ENCODE measurements around the gene DPRX. TPM values are rescaled to one million over a fixed set of nuclear protein-coding genes. Genes with fewer than 3 reads are reported as not detected.

The DPRX gene
- total and polyA plus RNA-seq, 2 donors from 2014 or later, result not detected

GRCh38 chr19:53659292-53659691 is 27.5 kb downstream of the DPRX start:
- Histone ChIP-seq H3K27me3 (ENCODE audit: control insufficient read depth, insufficient read depth, low read length) (no peaks in the 10 kb centered on the region), H3K9me3 (ENCODE audit: control insufficient read depth in 2 of 3, insufficient read depth in 1 of 3, low read length in 3 of 3) (peaks cover 0 to 2% (median 0%) of the 10 kb centered on the region in 3 donors), H3K4me1 (ENCODE audit: control insufficient read depth in 2 of 3, insufficient read depth in 2 of 3, low read depth in 1 of 3, low read length in 3 of 3) (no peaks in the 10 kb centered on the region), H3K27ac (ENCODE audit: low read depth in 2 of 2, low read length in 2 of 2) (no peak overlapping the region), H3K4me3 (ENCODE audit: low read length in 3 of 3) (no peak overlapping the region), H3K9ac (ENCODE audit: low read length in 3 of 3) (no peak overlapping the region), H3K36me3 (ENCODE audit: control insufficient read depth in 2 of 3, insufficient read depth in 3 of 3, low read length in 3 of 3) (no peaks in the 10 kb centered on the region)
- FAIRE-seq (no peak), DNase-seq (peak in 4 of 5 donors; percentile 29 to 62 (median 49))
- no peak for TF ChIP-seq CTCF (IDR thresholded peaks at IDR 0.05; ENCODE audit: borderline replicate concordance, extremely low read depth, insufficient read depth)
- intact Hi-C loops (cut with DNase I), result no loop called here

DNA sequence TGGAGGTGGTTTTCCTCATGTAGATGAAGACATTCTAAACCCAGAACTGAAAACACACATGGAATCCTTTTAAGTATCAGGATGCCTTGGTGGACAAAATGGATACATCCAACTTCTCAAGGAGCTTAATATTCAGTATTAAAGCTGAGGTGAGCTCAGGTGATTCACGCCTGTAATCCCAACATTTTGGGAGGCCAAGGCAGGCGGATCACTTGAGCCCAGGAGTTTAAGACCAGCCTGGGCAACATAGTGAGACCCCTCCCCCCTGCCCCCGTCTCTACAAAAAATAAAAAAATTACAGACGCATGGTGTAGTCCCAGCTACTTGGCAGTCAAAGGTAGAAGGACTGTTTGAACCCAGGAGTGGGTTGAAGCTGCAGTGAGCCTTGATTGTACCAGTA is 28.8 kb downstream of the DPRX start:
- H3K36me3 ChIP-seq (ENCODE audit: control insufficient read depth in 2 of 3, insufficient read depth in 3 of 3, low read length in 3 of 3), result no peaks in the 10 kb centered on the region
- intact Hi-C loops (cut with DNase I), result no loop called here
- no peaks in the 10 kb centered on the region for H3K27me3 ChIP-seq (ENCODE audit: control insufficient read depth, insufficient read depth, low read length)
- H3K9me3 ChIP-seq (ENCODE audit: control insufficient read depth in 2 of 3, insufficient read depth in 1 of 3, low read length in 3 of 3), result peaks cover 0 to 2% (median 0%) of the 10 kb centered on the region in 3 donors
- no peaks in the 10 kb centered on the region for H3K4me1 ChIP-seq (ENCODE audit: control insufficient read depth in 2 of 3, insufficient read depth in 2 of 3, low read depth in 1 of 3, low read length in 3 of 3)
- H3K27ac ChIP-seq (ENCODE audit: low read depth in 2 of 2, low read length in 2 of 2), result no peak overlapping the region
- FAIRE-seq (no peak), DNase-seq (no peak)
- no peak overlapping the region for H3K4me3 ChIP-seq (ENCODE audit: low read length in 3 of 3)
- TF ChIP-seq CTCF (IDR thresholded peaks at IDR 0.05; ENCODE audit: borderline replicate concordance, extremely low read depth, insufficient read depth), result no peak
- no peak overlapping the region for H3K9ac ChIP-seq (ENCODE audit: low read length in 3 of 3)

- intact Hi-C loops (cut with DNase I), result no loop called here
- Histone ChIP-seq H3K4me1 (ENCODE audit: control insufficient read depth in 2 of 3, insufficient read depth in 2 of 3, low read depth in 1 of 3, low read length in 3 of 3) (no peaks in the 10 kb centered on the region), H3K27ac (ENCODE audit: low read depth in 2 of 2, low read length in 2 of 2) (no peak overlapping the region), H3K36me3 (ENCODE audit: control insufficient read depth in 2 of 3, insufficient read depth in 3 of 3, low read length in 3 of 3) (no peaks in the 10 kb centered on the region), H3K4me3 (ENCODE audit: low read length in 3 of 3) (no peak overlapping the region), H3K27me3 (ENCODE audit: control insufficient read depth, insufficient read depth, low read length) (no peaks in the 10 kb centered on the region), H3K9ac (ENCODE audit: low read length in 3 of 3) (no peak overlapping the region), H3K9me3 (ENCODE audit: control insufficient read depth in 2 of 3, insufficient read depth in 1 of 3, low read length in 3 of 3) (peaks cover 0 to 2% (median 0%) of the 10 kb centered on the region in 3 donors)
- no peak for TF ChIP-seq CTCF (IDR thresholded peaks at IDR 0.05; ENCODE audit: borderline replicate concordance, extremely low read depth, insufficient read depth)
- FAIRE-seq, result no peak
- DNase-seq, result peak in 1 of 5 donors; percentile 6
These were observed 30.4 kb downstream of the DPRX start for GRCh38 chr19:53662209-53662608.

- peak in 1 of 5 donors; percentile 12 for DNase-seq
- FAIRE-seq, result no peak
- Histone ChIP-seq H3K27ac (ENCODE audit: low read depth in 2 of 2, low read length in 2 of 2) (no peak overlapping the region), H3K9ac (ENCODE audit: low read length in 3 of 3) (no peak overlapping the region), H3K9me3 (ENCODE audit: control insufficient read depth in 2 of 3, insufficient read depth in 1 of 3, low read length in 3 of 3) (peaks cover 0 to 2% (median 0%) of the 10 kb centered on the region in 3 donors), H3K4me3 (ENCODE audit: low read length in 3 of 3) (no peak overlapping the region), H3K4me1 (ENCODE audit: control insufficient read depth in 2 of 3, insufficient read depth in 2 of 3, low read depth in 1 of 3, low read length in 3 of 3) (no peaks in the 10 kb centered on the region), H3K27me3 (ENCODE audit: control insufficient read depth, insufficient read depth, low read length) (no peaks in the 10 kb centered on the region), H3K36me3 (ENCODE audit: control insufficient read depth in 2 of 3, insufficient read depth in 3 of 3, low read length in 3 of 3) (no peaks in the 10 kb centered on the region)
- intact Hi-C loops (cut with DNase I), result no loop called here
- TF ChIP-seq CTCF (IDR thresholded peaks at IDR 0.05; ENCODE audit: borderline replicate concordance, extremely low read depth, insufficient read depth), result no peak
These were observed 32.4 kb downstream of the DPRX start for GRCh38 chr19:53664152-53664551.

Measured in kidney (tissue), 14 donors.